OCI-LY1 (cell line): Measurements from ENCODE around the gene TRIM68.

Experiments
- CTCF ChIP-seq: fragments of 200-600 bp; sonication (generic), shearing (Covaris generic); IDR thresholded peaks from 2 replicates; pipeline ENCODE4 v1.5.1; 2017; ENCODE audit warnings: mild to moderate bottlenecking, antibody characterized with exemption, low read length, moderate library complexity, mixed read lengths
- EZH2 ChIP-seq: fragments of 200-600 bp; sonication (generic), shearing (Covaris generic); IDR thresholded peaks from 2 replicates; pipeline ENCODE4 v1.8.0; 2017; ENCODE audit warnings: borderline replicate concordance, mixed run types, mild to moderate bottlenecking, antibody characterized with exemption, low read length, moderate library complexity, mixed read lengths

- no peak for TF ChIP-seq CTCF
- no peak for TF ChIP-seq EZH2
Observed at GRCh38 chr11:4644233-4644632, 36.2 kb upstream of the TRIM68 start.
